Parathyroid adenoma (tissue), 2 donors: Measurements from ENCODE around the gene PRKAR1B.

Experiments used
- H2AFZ ChIP-seq: fragments of 300-600 bp; sonication (generic); one replicate; pipeline ENCODE4 v1.7.0; 2017; ENCODE audit warnings: antibody characterized with exemption, mild to moderate bottlenecking
- H3K27ac ChIP-seq: fragments of 300-600 bp; sonication (generic); one replicate; pipeline ENCODE4 v1.7.0; 2017
- H3K27me3 ChIP-seq: fragments of 300-600 bp; sonication (generic); one replicate; pipeline ENCODE4 v1.7.0; 2017; ENCODE audit warnings: low read length; ENCODE audit not compliant: control insufficient read depth, insufficient read depth
- H3K36me3 ChIP-seq: fragments of 300-600 bp; sonication (generic); one replicate; pipeline ENCODE4 v1.7.0; 2017; ENCODE audit warnings: low read length; ENCODE audit not compliant: control insufficient read depth, insufficient read depth
- H3K4me1 ChIP-seq: fragments of 300-600 bp; sonication (generic); one replicate; pipeline ENCODE4 v1.7.0; 2017; ENCODE audit warnings: control low read depth
- H3K4me2 ChIP-seq: fragments of 300-600 bp; sonication (generic); one replicate; pipeline ENCODE4 v1.7.0; 2017; ENCODE audit warnings: low read length
- H3K4me3 ChIP-seq: fragments of 300-600 bp; sonication (generic); one replicate; pipeline ENCODE4 v1.7.0; 2017; ENCODE audit warnings: low read depth, low read length
- H3K79me2 ChIP-seq: fragments of 300-600 bp; sonication (generic); one replicate; pipeline ENCODE4 v1.7.0; 2017; ENCODE audit warnings: control low read depth
- H3K9ac ChIP-seq: fragments of 300-600 bp; sonication (generic); one replicate; pipeline ENCODE4 v1.7.0; 2017; ENCODE audit warnings: mild to moderate bottlenecking
- H3K9me3 ChIP-seq: fragments of 300-600 bp; sonication (generic); one replicate; pipeline ENCODE4 v1.7.0; 2017; ENCODE audit warnings: low read length; ENCODE audit not compliant: control insufficient read depth
- CTCF ChIP-seq: fragments of 300-600 bp; sonication (generic); IDR thresholded peaks from one replicate; pipeline ENCODE4 v1.7.0; 2017; ENCODE audit warnings: antibody characterized with exemption, mild to moderate bottlenecking
- donor health status: primary hyperparathyroidism.

PRKAR1B gene

GRCh38 chr7:770741-771166 lies 43.7 kb upstream of the PRKAR1B start:
- Histone ChIP-seq H3K27ac (peak overlapping the region; percentile 29), H3K4me2 (peak overlapping the region; percentile 27), H3K4me3 (no peak overlapping the region), H3K4me1 (peaks cover 8% of the 10 kb centered on the region), H2AFZ (no peak overlapping the region), H3K79me2 (no peaks in the 10 kb centered on the region), H3K36me3 (no peaks in the 10 kb centered on the region), H3K9me3 (no peaks in the 10 kb centered on the region), H3K27me3 (no peaks in the 10 kb centered on the region), H3K9ac (no peak overlapping the region)
- TF ChIP-seq CTCF, result no peak

- no peaks in the 10 kb centered on the region for H3K79me2 ChIP-seq
- H2AFZ ChIP-seq, result no peak overlapping the region
- no peak overlapping the region for H3K4me3 ChIP-seq
- H3K27ac ChIP-seq, result no peak overlapping the region
- no peak overlapping the region for H3K9ac ChIP-seq
- TF ChIP-seq CTCF, result no peak
- no peak overlapping the region for H3K4me2 ChIP-seq
- H3K9me3 ChIP-seq, result no peaks in the 10 kb centered on the region
- H3K27me3 ChIP-seq, result no peaks in the 10 kb centered on the region
- no peaks in the 10 kb centered on the region for H3K36me3 ChIP-seq
- H3K4me1 ChIP-seq, result peaks cover 8% of the 10 kb centered on the region
Measured at GRCh38 chr7:770336-770735, 43.3 kb upstream of the PRKAR1B start.

GRCh38 chr7:768881-769504 lies 41.9 kb upstream of the PRKAR1B start:
- H3K9me3 ChIP-seq, result no peaks in the 10 kb centered on the region
- no peaks in the 10 kb centered on the region for H3K79me2 ChIP-seq
- H2AFZ ChIP-seq, result no peak overlapping the region
- no peak overlapping the region for H3K9ac ChIP-seq
- H3K27me3 ChIP-seq, result no peaks in the 10 kb centered on the region
- no peaks in the 10 kb centered on the region for H3K36me3 ChIP-seq
- H3K4me2 ChIP-seq, result no peak overlapping the region
- H3K4me1 ChIP-seq, result peaks cover 8% of the 10 kb centered on the region
- TF ChIP-seq CTCF, result no peak
- no peak overlapping the region for H3K27ac ChIP-seq
- H3K4me3 ChIP-seq, result no peak overlapping the region

- H3K36me3 ChIP-seq, result no peaks in the 10 kb centered on the region
Measured at GRCh38 chr7:767941-768731, 41.1 kb upstream of the PRKAR1B start.

More at GRCh38 chr7:767941-768731, 41.1 kb upstream of the PRKAR1B start:
- no peak overlapping the region for H3K9ac ChIP-seq
- no peak overlapping the region for H2AFZ ChIP-seq
- no peaks in the 10 kb centered on the region for H3K9me3 ChIP-seq
- no peak overlapping the region for H3K4me2 ChIP-seq
- no peak for TF ChIP-seq CTCF
- H3K4me3 ChIP-seq, result no peak overlapping the region
- H3K27ac ChIP-seq, result no peak overlapping the region
- H3K27me3 ChIP-seq, result no peaks in the 10 kb centered on the region
- H3K4me1 ChIP-seq, result peaks cover 8% of the 10 kb centered on the region
- no peaks in the 10 kb centered on the region for H3K79me2 ChIP-seq
